HG03442 (cell line): ENCODE data around the gene PDCD11.
"Not testable (repeated sequence)": the region's sequence is repeated elsewhere in the genome, so short reads cannot be mapped to it uniquely, and the experiment has no call there.

Experiments used
- ATAC-seq: cut with Tn5 transposase; IDR thresholded peaks from one replicate; pipeline ENCODE4 v1.9.1; 2021; ENCODE audit warnings: mild to moderate bottlenecking, moderate library complexity; ENCODE audit not compliant: unreplicated experiment

The PDCD11 gene, protein sequence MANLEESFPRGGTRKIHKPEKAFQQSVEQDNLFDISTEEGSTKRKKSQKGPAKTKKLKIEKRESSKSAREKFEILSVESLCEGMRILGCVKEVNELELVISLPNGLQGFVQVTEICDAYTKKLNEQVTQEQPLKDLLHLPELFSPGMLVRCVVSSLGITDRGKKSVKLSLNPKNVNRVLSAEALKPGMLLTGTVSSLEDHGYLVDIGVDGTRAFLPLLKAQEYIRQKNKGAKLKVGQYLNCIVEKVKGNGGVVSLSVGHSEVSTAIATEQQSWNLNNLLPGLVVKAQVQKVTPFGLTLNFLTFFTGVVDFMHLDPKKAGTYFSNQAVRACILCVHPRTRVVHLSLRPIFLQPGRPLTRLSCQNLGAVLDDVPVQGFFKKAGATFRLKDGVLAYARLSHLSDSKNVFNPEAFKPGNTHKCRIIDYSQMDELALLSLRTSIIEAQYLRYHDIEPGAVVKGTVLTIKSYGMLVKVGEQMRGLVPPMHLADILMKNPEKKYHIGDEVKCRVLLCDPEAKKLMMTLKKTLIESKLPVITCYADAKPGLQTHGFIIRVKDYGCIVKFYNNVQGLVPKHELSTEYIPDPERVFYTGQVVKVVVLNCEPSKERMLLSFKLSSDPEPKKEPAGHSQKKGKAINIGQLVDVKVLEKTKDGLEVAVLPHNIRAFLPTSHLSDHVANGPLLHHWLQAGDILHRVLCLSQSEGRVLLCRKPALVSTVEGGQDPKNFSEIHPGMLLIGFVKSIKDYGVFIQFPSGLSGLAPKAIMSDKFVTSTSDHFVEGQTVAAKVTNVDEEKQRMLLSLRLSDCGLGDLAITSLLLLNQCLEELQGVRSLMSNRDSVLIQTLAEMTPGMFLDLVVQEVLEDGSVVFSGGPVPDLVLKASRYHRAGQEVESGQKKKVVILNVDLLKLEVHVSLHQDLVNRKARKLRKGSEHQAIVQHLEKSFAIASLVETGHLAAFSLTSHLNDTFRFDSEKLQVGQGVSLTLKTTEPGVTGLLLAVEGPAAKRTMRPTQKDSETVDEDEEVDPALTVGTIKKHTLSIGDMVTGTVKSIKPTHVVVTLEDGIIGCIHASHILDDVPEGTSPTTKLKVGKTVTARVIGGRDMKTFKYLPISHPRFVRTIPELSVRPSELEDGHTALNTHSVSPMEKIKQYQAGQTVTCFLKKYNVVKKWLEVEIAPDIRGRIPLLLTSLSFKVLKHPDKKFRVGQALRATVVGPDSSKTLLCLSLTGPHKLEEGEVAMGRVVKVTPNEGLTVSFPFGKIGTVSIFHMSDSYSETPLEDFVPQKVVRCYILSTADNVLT (N-terminal part only)

DNA sequence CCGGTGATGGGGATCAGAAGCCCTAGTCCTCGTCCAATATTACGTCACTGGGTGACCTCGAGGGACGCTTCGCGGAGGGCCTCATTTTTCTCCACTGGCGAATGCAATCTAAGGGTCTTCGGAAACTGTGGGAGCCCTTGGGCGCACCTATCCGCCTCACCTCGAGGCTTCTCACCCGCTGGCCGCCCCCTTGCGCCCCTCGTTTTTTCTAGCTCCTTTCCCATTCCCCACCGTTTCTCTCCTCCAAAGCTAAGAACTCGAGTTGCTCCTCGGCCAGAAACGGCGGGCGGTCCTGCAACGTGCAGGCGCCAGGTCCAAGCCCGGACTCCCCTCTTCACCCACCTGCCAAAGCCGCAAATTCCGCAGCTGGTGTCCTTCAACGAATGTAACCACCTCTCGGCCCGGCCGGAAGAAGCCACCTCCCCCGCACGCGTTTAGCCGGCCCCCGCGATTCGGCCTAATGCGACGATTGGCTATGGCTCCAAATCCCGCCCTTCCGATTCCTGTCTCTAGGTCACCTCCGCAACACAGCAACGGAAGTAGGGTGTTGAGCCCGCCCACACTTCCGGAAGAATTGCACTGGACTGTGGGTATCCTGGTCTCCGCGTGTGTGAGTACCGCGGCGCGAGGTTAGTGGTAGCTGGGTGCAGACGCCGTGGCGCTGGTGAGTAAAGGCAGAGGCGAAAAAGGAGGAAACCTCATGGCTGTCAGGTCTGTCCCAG is at the start of gene PDCD11, which contains the start of gene ATP5MK:
Gene PDCD11 (plus strand): TSS at position 560 of the 722 bp plus-strand sequence. CDS start 1,801 bp downstream, outside the sequence.
Gene ATP5MK (minus strand): TSS at position 409 of the 722 bp plus-strand sequence. CDS start 4,018 bp downstream, outside the sequence.
- ATAC-seq = peak; percentile 99

DNA sequence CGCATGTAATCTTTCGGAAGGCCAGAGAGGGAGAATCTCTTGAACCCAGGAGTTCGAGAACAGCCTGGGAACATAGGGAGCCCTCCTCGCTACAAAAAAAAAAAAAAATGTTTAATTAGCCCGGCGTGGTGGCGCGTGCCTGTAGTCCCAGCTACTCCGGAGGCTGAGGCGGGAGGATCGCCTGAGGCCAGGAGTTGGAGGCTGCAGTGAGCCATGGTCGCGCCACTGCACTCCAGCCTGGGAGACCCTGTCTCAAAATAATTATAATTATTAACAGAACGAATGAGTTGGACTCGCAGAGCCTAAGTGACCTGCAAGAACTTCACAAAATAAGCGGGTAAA is 46.3 kb upstream of the PDCD11 start:
- no peak for ATAC-seq

DNA sequence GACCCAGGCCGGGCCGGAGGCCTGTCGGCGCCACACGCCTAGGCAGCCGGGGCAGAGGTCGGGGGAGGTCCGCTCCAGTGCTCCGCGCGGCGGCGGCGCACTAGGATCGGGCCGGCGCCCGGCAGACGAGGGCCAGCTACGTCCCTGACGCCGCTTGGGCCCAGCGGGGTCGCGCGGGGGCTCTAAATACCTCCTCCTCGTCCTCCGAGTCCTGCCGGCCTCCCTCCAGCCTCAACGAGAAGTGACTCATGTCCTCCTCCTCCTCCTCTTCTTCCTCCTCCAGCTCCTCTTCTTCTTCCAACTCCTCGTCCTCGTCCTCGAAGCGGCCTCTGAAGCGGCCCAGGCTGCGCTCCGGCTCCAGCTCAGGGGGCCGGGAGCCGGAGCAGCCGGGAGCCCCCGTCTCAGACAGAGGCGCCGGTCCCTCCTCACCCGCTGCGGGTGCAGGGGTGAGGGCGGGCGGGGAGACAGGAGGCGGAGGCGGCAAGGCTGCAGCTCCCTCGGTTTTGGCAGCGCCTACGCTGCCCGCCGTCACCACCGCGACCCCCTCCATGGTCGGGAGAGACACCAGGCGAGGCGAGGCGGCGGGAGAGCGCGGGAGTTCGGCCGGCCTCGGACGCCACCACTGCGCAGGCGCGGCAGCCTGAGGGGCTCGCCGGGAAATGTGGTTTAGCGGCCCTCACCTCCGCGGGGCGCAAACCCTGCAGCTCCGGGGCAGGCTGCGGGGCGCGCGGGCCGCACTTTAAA is 45.7 kb upstream of the PDCD11 start, which contains the start of gene PCGF6:
Gene PCGF6 (minus strand): TSS at position 624 of the 744 bp plus-strand sequence. CDS start 74 bp downstream, at position 550.
- ATAC-seq = peak; percentile 75

GRCh38 chr10:103353281-103353680 is 43.1 kb upstream of the PDCD11 start:
- no peak for ATAC-seq

GRCh38 chr10:103354567-103354966 is 41.9 kb upstream of the PDCD11 start:
- ATAC-seq = not testable (repeated sequence)

- ATAC-seq = no peak
Observed at GRCh38 chr10:103355906-103356599, 40.4 kb upstream of the PDCD11 start.

DNA sequence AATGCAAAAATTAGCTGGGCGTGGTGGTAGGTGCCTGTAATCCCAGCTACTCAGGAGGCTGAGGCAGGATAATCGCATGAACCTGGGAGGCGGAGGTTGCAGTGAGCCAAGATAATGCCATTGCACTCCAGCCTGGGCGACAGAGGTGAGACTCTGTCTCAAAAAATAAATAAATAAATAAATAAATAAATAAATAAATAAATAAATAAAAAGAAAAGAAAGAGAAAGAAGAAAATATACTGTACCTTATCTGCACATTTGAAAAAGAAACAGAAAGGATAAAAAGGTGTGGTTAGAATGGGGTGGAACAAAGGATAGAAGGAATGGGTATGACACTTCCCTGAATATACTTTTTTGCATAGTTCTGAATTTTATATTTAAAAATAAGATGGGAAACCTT is 36.9 kb upstream of the PDCD11 start:
- not testable (repeated sequence) for ATAC-seq

DNA sequence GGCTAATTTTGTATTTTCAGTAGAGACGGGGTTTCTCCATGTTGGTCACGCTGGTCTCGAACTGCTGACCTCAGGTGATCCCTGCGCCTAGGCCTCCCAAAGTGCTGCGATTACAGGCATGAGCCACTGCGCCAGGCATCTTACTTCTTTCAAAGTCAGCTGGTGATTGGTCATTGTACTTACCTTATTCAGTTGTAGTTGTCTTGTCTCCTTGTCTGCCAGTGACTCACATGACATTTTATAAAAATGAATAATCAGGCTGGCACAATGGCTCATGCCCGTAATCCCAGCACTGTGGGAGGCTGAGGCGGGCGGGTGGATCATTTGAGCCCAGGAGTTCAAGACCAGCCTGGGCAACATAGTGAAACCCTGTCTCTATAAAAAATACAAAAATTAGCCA is 35.6 kb upstream of the PDCD11 start:
- ATAC-seq = not testable (repeated sequence)

DNA sequence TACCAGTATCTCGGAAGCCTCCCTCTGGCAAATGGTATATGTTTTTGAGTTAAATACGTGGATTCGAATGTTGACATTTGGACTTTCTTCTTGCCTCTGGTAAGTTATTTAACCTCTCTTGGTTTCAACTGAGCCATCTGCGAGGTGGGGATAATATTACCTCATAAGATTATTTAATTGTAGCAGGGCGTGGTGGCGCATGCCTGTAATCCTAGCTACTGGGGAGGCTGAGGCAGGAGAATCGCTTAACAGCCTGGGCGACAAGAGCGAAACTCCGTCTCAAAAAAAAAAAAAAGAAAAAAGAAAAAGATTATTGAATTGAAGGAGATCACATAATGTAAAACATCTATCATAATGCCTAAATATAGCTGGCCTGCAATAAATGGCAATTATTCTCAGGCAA is 29.0 kb upstream of the PDCD11 start:
- no peak for ATAC-seq

- ATAC-seq = peak; percentile 60
Observed at GRCh38 chr10:103367782-103368518, 28.5 kb upstream of the PDCD11 start, which contains the start of gene TAF5. Gene TAF5, plus strand, starts transcription at chr10:103367976. Its CDS starts 14 bp downstream, at chr10:103367990.

DNA sequence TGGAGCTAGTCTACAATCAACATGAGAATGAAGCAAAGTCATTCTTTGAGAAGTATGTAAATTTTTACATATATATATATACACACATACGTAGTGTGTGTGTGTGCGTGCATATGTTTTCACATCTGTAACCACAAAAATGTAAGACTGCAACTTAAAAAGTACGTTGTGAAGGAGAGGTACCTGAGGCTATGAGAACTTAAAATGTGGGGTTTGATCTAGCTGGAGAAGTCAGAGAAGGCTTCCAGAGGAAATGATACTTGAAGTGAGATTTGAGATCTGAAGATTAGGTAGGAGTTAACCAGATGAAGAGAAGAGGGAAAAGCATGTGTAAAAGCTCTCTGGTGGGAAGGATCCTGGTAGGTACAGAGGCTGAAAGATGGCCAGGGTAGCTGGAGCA is 22.9 kb upstream of the PDCD11 start:
- ATAC-seq = no peak

GRCh38 chr10:103374263-103374662 is 22.2 kb upstream of the PDCD11 start:
- ATAC-seq = no peak

DNA sequence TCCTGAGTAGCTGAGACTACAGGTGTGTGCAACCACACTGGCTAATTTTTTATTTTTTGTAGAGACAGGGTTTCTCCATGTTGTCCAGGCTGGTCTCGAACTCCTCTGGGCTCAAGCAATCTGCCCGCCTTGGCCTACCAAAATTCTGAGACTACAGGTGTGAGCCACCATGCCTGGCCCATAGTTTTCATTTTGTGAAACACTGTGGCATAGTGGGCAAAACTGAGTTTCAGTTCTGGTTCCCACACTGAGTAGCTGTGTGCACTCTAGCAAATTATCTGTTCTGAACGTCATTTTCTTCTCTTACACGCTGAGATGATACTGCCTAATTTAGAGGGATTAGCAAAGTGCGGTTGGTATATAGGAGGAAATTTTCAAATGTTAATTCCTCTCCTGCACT is 13.7 kb upstream of the PDCD11 start:
- peak; percentile 47 for ATAC-seq

DNA sequence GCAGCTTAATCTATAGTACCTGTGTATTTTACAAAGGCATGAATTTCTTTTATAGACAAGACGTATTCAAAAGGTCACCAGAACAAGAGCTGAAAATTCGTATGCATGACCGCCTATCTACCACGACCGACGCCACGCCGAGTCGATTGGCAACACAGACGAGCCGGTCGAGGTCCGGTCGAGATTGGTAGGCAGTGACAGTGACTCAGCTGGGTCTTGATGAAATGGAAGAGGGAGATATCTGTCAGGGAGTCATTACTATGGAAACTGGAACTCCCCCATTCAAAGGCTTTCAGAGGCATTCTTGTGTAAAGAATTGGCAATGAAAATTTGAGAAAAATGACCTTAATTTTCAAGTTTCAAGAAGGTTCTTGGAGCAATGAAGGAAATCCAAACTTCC is 2.2 kb upstream of the PDCD11 start:
- ATAC-seq = no peak

- no peak for ATAC-seq
Observed at GRCh38 chr10:103395754-103396066, 716 bp upstream of the PDCD11 start.

DNA sequence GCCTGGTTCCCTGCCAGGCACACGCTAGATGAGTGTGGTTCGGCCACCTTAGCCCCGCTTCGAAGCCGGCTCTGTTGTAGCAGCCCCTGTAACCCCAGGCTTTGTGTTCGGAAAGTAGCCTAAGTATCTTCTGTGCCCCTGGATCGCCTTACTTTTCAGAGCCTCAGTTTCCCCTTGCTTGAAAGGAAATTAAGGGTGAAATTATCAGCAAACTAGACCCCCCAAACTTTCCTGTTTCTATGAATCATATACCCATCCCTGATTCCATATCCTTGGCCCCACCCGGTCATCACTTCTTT is 312 bp downstream of the PDCD11 start:
- ATAC-seq = no peak

DNA sequence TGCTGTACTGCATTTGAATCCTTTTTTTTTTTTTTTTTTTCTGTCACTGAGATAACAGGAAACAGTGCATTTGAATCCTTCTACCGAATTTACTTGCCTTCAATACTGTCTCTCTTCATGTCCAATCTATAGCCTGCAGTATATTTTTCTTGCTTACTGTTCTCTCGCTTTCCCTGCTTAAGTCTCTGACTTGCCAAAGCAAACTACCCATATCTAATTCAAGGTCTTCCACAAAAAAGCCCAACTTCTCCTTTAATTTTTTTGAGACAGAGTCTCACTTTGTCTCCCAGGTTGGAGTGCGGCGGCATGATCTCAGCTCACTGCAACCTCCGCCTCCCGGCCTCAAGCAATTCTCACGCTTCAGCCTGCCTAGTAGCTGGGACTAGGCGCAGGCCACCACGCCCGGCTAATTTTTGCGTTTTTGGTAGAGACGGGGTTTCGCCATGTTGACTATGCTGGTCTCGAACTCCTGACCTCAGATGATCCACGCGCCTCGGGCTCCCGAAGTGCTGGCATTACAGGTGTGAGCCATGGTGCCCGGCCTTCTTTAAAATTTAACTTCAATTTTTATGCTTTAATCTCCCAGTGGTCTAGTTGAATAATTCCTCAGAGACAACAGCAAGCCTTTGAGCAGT is 882 bp downstream of the PDCD11 start:
- ATAC-seq = no peak

GRCh38 chr10:103413564-103413963 is 17.1 kb downstream of the PDCD11 start:
- no peak for ATAC-seq
